Endothelial cell of umbilical vein (primary cell): ENCODE results near the gene B4GALT6.

Experiments used
- MAX ChIP-seq: IDR thresholded peaks from 2 replicates; pipeline ENCODE4 v1.6.1; 2011; ENCODE audit not compliant: insufficient read depth, insufficient read length
- POLR2A ChIP-seq: IDR thresholded peaks from 2 replicates; pipeline ENCODE4 v1.6.1; 2012; ENCODE audit warnings: low read depth, mild to moderate bottlenecking, control low read depth, low read length
- TF ChIP-seq, protein P1 (sequence below), 2 donors: IDR thresholded peaks; 1 replicate in 1 of 2; 2 replicates in 1 of 2; pipeline ENCODE4 v1.5.1; 2011; ENCODE audit warnings: low read length in 2 of 2, mild to moderate bottlenecking in 2 of 2, moderate library complexity in 2 of 2, control low read depth in 1 of 2, inconsistent platforms in 1 of 2, low read depth in 1 of 2; ENCODE audit not compliant: insufficient read depth in 1 of 2; ENCODE audit errors: extremely low read depth in 1 of 2

DNA sequence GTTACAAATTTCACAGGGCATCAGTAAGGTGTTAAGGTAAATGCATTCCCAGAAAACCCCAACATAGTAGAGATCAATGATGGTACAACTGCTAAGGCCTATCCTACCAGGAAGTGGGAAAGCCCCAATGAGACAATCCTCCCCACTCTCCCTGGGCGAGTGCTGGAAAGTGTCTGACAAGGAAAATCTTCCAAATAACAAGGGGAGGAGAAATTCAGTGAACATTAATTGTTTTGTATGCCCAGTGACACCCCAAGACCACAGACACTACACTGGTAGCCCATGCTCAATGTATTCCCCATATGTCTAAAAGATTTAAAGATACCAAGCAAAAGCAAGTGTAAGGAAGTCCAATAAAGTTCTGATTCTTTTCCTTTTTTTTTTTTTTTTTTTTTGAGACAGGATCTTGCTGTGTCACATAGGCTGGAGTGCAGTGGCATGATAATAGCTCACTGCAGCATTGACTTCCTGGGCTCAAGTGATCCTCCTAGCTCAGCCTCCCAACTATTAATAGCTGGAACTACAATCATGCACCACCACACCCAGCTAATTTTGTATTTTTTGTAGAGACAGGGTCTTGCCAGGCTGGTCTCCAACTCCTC is 24.7 kb downstream of the B4GALT6 start:
- TF ChIP-seq, protein P1, sequence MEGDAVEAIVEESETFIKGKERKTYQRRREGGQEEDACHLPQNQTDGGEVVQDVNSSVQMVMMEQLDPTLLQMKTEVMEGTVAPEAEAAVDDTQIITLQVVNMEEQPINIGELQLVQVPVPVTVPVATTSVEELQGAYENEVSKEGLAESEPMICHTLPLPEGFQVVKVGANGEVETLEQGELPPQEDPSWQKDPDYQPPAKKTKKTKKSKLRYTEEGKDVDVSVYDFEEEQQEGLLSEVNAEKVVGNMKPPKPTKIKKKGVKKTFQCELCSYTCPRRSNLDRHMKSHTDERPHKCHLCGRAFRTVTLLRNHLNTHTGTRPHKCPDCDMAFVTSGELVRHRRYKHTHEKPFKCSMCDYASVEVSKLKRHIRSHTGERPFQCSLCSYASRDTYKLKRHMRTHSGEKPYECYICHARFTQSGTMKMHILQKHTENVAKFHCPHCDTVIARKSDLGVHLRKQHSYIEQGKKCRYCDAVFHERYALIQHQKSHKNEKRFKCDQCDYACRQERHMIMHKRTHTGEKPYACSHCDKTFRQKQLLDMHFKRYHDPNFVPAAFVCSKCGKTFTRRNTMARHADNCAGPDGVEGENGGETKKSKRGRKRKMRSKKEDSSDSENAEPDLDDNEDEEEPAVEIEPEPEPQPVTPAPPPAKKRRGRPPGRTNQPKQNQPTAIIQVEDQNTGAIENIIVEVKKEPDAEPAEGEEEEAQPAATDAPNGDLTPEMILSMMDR (IDR thresholded peaks at IDR 0.05; ENCODE audit: extremely low read depth in 1 of 2, insufficient read depth in 1 of 2, low read depth in 1 of 2, low read length in 2 of 2) = no peak
- no peak for TF ChIP-seq POLR2A
- no peak for TF ChIP-seq MAX
